ENCODE measurements around the gene OR5AU1. TPM values are rescaled to one million over a fixed set of nuclear protein-coding genes. Genes with fewer than 3 reads are reported as not detected.
A peak's percentile ranks its signal among the peaks of the same experiment; 100 is the strongest.

Gene OR5AU1
- not detected in 3 replicates for total RNA-seq
- long read RNA-seq: 0 reads

DNA sequence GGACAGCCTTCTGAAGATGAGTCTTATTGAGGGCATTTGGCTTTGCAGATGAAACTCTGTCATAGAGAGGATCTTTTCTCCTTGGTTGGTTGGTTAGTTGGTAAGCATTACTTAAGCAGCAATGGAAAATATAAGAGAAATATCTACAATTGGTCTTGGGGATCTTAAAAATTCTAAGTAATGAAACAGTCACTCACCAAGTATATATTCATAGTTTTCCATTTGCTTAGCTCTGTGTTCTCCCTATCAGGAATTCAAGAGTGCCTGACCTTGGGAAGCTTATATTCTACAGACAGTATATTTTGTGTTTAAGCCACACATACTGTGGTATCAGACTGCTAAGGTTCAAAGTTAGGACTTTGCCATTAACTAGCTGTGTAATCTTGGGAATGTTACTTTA, at the start of gene OR5AU1:
Gene OR5AU1, minus strand, starts transcription at position 101 of the 400 bp plus-strand sequence. CDS start 191 bp downstream, outside the sequence.
- TF ChIP-seq, protein P1, sequence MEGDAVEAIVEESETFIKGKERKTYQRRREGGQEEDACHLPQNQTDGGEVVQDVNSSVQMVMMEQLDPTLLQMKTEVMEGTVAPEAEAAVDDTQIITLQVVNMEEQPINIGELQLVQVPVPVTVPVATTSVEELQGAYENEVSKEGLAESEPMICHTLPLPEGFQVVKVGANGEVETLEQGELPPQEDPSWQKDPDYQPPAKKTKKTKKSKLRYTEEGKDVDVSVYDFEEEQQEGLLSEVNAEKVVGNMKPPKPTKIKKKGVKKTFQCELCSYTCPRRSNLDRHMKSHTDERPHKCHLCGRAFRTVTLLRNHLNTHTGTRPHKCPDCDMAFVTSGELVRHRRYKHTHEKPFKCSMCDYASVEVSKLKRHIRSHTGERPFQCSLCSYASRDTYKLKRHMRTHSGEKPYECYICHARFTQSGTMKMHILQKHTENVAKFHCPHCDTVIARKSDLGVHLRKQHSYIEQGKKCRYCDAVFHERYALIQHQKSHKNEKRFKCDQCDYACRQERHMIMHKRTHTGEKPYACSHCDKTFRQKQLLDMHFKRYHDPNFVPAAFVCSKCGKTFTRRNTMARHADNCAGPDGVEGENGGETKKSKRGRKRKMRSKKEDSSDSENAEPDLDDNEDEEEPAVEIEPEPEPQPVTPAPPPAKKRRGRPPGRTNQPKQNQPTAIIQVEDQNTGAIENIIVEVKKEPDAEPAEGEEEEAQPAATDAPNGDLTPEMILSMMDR (IDR thresholded peaks at IDR 0.05): no peak
- Mint-ChIP-seq H3K9me3 (ENCODE audit: low read depth) (no peaks in the 10 kb centered on the region), H3K27ac (ENCODE audit: unreplicated experiment) (no peak within 1 kb of the TSS), H3K27me3 (ENCODE audit: low read depth) (peaks cover 30% of the 10 kb centered on the region), H3K36me3 (ENCODE audit: low read depth) (no peaks in the 10 kb centered on the region), H3K4me1 (ENCODE audit: low read depth) (peaks cover 4% of the 10 kb centered on the region), H3K4me3 (ENCODE audit: unreplicated experiment) (no peak within 1 kb of the TSS)
- no peak for DNase-seq (ENCODE audit: low spot score)

DNA sequence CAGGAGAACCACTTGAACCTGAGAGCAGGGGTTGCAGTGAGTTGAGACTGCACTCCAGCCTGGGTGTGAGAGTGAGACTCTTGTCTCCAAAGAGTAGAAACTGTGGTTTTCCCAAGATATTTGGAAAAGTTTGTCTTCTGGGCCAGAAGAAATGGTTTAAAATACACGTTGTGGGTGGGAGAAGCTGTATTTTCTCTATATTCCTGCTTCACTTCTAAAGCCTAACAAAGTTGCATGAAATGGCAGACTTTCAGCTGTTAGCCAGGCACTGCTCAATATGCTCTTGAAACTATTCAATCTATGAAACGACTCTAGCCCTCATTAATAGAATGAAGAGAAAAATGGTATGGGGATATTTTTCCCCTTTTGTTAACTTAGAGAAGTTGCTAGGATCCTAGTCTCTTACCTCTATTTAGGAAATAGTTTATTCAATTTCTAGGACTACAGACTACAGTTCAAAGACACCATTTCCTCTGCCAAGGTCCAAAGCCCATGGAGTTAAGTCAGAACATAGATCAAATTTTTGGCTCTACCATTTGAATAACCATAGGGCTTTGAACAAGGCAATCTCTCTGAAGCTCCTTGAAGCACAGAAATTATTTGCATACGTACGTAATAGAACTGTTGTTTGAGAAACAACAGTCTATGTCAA, 49.3 kb upstream of the OR5AU1 start:
- H3K27ac Mint-ChIP-seq (ENCODE audit: unreplicated experiment): no peak overlapping the region

DNA sequence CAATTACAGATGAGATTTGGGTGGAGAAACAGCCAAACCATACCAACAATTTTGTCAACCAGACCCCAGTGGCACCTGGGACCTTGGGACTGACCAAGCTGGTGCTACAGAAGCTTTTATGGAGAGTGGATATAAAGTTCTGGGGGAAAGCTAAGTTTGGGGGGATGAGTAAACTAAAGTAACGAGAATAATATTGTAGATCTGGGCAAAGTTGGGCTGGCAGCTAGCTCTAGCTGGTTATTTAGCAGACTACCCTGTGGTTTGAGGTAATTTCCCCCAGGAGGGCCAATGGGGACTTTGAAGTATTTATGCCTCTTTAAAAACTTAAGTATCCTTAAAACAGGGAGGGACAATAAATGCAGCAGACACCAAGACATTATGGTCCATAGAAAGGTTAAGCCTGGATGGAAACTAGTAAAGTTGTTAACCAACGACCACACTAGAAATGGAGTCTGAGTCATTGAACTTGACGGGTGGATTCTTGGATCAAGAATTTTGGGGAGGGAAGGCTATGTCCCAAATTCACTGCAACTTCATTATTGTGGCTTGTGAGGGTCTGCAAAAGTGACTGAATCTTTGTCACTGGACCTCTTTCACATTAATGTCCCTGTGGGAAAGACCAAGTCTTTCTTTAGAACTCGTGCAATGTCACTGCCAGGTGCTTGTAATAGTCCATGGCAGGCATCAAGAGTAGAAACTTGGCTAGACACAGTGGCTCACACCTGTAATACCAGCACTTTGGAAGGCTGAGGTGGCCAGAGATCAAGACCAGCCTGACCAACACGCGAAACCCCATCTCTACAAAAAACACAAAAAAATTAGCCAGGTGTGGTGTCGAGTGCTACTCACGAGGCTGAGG, 48.5 kb upstream of the OR5AU1 start:
- Mint-ChIP-seq H3K9me3 (ENCODE audit: low read depth) (no peaks in the 10 kb centered on the region), H3K36me3 (ENCODE audit: low read depth) (peaks cover 60% of the 10 kb centered on the region), H3K27ac (ENCODE audit: unreplicated experiment) (no peak overlapping the region), H3K4me1 (ENCODE audit: low read depth) (peaks cover 5% of the 10 kb centered on the region), H3K4me3 (ENCODE audit: unreplicated experiment) (no peak overlapping the region), H3K27me3 (ENCODE audit: low read depth) (no peaks in the 10 kb centered on the region)
- no peak for DNase-seq (ENCODE audit: low spot score)
- TF ChIP-seq, protein P1 (IDR thresholded peaks at IDR 0.05): no peak

More for the DNA sequence above, 49.3 kb upstream of the OR5AU1 start:
- TF ChIP-seq, protein P1 (IDR thresholded peaks at IDR 0.05): no peak
- Mint-ChIP-seq H3K4me3 (ENCODE audit: unreplicated experiment) (no peak overlapping the region), H3K4me1 (ENCODE audit: low read depth) (peaks cover 5% of the 10 kb centered on the region), H3K9me3 (ENCODE audit: low read depth) (no peaks in the 10 kb centered on the region), H3K36me3 (ENCODE audit: low read depth) (peaks cover 68% of the 10 kb centered on the region), H3K27me3 (ENCODE audit: low read depth) (no peaks in the 10 kb centered on the region)
- no peak for DNase-seq (ENCODE audit: low spot score)

DNA sequence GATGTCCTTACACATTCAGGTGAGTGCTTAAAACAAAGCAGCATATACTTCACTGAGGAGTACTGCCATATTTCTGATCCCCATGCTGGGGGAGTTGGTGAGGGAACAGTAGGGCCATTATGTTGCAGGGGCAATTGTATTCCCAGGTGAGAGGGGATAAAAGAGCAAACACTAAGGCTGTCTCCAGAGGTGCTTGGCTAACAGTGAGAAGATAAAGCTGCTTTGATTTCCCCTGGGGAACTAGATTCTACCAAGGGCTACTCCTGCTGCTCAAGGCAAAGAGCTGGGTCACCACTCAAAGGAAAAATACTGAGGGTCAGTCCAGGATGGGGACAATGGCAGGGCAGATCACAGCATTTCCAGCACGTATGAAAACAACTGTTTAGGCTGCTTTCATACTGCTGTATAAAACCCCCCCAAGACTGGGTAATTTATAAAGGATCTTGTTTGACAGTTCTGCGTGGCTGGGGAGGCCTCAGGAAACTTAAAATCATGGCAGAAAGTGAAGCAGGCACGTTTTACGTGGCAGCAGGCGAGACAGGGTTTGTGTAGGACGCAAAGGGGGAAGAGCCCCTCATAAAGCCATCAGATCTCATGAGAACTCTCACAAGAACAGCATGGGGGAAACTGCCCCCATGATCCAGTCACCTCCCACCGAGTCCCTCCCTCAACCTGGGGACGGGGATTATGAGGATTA, 47.8 kb upstream of the OR5AU1 start:
- Mint-ChIP-seq H3K27me3 (ENCODE audit: low read depth) (no peaks in the 10 kb centered on the region), H3K36me3 (ENCODE audit: low read depth) (peaks cover 56% of the 10 kb centered on the region), H3K27ac (ENCODE audit: unreplicated experiment) (peak overlapping the region; percentile 6), H3K4me1 (ENCODE audit: low read depth) (peaks cover 5% of the 10 kb centered on the region), H3K9me3 (ENCODE audit: low read depth) (no peaks in the 10 kb centered on the region), H3K4me3 (ENCODE audit: unreplicated experiment) (no peak overlapping the region)
- no peak for DNase-seq (ENCODE audit: low spot score)
- TF ChIP-seq, protein P1 (IDR thresholded peaks at IDR 0.05): no peak
